Measurements from ENCODE around the gene GPR55.

- no peak for TF ChIP-seq CTCF (conservative IDR thresholded peaks at IDR 0.05)
- no peak for TF ChIP-seq EZH2 (IDR thresholded peaks at IDR 0.05; ENCODE audit: low read depth)
These were observed 54.3 kb downstream of the GPR55 start for GRCh38 chr2:230870544-230871360.

All from PC-9 (cell line).